ENCODE measurements around the gene KDM8.

DNA sequence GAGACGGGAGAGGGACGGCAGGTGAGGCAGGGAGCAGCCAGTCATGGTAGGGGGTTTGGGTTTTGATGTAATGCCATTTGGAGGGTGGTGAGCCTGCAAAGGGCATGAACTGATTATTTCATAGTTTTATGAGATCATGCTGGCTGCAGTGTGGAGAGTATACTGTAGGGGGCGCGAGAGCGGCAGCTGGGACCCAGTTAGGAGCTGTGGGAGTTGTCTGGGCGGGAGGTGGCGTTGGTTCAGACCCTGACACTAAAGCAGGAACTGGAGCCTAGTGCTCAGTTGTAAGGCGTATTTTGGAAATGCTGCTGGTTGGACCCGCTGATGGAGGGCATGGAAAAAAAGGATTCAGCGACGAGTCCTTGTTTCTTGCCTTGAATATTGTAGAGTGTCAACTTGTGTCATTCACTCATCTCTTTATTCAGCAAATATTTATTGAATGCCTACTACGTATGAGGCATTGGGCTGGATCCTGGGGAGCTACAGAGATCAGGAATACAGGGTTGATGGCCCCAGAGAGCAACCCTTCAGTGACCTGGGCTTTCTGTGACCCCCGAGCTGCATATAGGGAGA is 23.7 kb upstream of the KDM8 start:
- TF ChIP-seq, protein P1, sequence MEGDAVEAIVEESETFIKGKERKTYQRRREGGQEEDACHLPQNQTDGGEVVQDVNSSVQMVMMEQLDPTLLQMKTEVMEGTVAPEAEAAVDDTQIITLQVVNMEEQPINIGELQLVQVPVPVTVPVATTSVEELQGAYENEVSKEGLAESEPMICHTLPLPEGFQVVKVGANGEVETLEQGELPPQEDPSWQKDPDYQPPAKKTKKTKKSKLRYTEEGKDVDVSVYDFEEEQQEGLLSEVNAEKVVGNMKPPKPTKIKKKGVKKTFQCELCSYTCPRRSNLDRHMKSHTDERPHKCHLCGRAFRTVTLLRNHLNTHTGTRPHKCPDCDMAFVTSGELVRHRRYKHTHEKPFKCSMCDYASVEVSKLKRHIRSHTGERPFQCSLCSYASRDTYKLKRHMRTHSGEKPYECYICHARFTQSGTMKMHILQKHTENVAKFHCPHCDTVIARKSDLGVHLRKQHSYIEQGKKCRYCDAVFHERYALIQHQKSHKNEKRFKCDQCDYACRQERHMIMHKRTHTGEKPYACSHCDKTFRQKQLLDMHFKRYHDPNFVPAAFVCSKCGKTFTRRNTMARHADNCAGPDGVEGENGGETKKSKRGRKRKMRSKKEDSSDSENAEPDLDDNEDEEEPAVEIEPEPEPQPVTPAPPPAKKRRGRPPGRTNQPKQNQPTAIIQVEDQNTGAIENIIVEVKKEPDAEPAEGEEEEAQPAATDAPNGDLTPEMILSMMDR (IDR thresholded peaks at IDR 0.05): peak; percentile 87
- TF ChIP-seq, protein P2, sequence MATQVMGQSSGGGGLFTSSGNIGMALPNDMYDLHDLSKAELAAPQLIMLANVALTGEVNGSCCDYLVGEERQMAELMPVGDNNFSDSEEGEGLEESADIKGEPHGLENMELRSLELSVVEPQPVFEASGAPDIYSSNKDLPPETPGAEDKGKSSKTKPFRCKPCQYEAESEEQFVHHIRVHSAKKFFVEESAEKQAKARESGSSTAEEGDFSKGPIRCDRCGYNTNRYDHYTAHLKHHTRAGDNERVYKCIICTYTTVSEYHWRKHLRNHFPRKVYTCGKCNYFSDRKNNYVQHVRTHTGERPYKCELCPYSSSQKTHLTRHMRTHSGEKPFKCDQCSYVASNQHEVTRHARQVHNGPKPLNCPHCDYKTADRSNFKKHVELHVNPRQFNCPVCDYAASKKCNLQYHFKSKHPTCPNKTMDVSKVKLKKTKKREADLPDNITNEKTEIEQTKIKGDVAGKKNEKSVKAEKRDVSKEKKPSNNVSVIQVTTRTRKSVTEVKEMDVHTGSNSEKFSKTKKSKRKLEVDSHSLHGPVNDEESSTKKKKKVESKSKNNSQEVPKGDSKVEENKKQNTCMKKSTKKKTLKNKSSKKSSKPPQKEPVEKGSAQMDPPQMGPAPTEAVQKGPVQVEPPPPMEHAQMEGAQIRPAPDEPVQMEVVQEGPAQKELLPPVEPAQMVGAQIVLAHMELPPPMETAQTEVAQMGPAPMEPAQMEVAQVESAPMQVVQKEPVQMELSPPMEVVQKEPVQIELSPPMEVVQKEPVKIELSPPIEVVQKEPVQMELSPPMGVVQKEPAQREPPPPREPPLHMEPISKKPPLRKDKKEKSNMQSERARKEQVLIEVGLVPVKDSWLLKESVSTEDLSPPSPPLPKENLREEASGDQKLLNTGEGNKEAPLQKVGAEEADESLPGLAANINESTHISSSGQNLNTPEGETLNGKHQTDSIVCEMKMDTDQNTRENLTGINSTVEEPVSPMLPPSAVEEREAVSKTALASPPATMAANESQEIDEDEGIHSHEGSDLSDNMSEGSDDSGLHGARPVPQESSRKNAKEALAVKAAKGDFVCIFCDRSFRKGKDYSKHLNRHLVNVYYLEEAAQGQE (IDR thresholded peaks at IDR 0.05; ENCODE audit: insufficient read depth in 1 of 2, low read depth in 2 of 2, low read length in 1 of 2): no peak
- TF ChIP-seq POLR2AphosphoS5 (IDR thresholded peaks at IDR 0.05; ENCODE audit: low read depth, low read length): no peak

Measured in Panc1 (cell line).